ENCODE results near the gene PDZRN3. TPM values are rescaled to one million over a fixed set of nuclear protein-coding genes. Genes with fewer than 3 reads are reported as not detected.

Gene PDZRN3
- total and polyA plus RNA-seq, 2 experiments from 2014 or later = 7.5 to 14.0 TPM

DNA sequence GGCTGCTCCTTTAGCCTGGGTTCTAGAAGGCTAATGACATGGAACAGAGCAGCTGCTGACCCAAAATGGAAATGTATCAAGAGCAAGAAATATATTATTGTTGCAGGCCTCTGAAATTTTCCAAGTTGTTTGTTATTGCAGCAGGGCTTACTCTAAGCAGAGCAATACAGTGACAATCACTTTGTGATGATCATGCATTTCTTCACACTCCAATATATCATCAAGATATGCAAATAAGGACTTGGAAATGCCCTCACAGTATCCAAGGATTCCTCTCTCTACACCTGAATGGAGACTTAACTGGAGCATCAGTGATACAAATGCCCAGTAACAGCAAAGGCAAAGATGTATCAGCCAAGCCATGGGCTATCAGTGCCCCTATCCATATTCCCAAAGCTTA lies 89.6 kb downstream of the PDZRN3 start (continued):
- TF ChIP-seq CREB1 (CRISPR knock-in tag; IDR thresholded peaks at IDR 0.05; ENCODE audit: low read depth) (no peak), STAT1 (IDR thresholded peaks at IDR 0.05; ENCODE audit: unreplicated experiment) (no peak), EZH2 (IDR thresholded peaks at IDR 0.05; ENCODE audit: low read depth, unreplicated experiment) (no peak)
- TF ChIP-seq, protein P1, sequence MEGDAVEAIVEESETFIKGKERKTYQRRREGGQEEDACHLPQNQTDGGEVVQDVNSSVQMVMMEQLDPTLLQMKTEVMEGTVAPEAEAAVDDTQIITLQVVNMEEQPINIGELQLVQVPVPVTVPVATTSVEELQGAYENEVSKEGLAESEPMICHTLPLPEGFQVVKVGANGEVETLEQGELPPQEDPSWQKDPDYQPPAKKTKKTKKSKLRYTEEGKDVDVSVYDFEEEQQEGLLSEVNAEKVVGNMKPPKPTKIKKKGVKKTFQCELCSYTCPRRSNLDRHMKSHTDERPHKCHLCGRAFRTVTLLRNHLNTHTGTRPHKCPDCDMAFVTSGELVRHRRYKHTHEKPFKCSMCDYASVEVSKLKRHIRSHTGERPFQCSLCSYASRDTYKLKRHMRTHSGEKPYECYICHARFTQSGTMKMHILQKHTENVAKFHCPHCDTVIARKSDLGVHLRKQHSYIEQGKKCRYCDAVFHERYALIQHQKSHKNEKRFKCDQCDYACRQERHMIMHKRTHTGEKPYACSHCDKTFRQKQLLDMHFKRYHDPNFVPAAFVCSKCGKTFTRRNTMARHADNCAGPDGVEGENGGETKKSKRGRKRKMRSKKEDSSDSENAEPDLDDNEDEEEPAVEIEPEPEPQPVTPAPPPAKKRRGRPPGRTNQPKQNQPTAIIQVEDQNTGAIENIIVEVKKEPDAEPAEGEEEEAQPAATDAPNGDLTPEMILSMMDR (conservative IDR thresholded peaks at IDR 0.05; ENCODE audit: low read depth in 2 of 2) = no peak

DNA sequence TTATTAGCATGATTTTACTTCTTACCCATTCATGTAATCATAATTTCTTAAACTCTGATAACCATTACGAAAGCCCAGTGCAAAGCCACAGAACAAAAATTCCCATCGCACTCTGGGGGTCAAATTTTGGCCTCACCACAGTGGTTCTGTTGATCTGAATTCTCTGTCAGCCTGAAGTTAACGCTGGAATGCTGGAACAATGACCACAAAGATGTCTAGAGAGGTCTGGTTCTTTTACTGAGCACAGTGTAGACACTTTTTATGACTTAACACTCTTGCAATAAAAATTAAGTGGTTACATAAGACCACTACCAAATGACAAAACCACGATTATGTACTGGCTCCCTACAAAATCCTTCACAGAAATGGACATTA lies 94.7 kb downstream of the PDZRN3 start:
- H3K4me3 ChIP-seq = no peak overlapping the region
- no peak overlapping the region for H3K4me2 ChIP-seq
- TF ChIP-seq, protein P2, sequence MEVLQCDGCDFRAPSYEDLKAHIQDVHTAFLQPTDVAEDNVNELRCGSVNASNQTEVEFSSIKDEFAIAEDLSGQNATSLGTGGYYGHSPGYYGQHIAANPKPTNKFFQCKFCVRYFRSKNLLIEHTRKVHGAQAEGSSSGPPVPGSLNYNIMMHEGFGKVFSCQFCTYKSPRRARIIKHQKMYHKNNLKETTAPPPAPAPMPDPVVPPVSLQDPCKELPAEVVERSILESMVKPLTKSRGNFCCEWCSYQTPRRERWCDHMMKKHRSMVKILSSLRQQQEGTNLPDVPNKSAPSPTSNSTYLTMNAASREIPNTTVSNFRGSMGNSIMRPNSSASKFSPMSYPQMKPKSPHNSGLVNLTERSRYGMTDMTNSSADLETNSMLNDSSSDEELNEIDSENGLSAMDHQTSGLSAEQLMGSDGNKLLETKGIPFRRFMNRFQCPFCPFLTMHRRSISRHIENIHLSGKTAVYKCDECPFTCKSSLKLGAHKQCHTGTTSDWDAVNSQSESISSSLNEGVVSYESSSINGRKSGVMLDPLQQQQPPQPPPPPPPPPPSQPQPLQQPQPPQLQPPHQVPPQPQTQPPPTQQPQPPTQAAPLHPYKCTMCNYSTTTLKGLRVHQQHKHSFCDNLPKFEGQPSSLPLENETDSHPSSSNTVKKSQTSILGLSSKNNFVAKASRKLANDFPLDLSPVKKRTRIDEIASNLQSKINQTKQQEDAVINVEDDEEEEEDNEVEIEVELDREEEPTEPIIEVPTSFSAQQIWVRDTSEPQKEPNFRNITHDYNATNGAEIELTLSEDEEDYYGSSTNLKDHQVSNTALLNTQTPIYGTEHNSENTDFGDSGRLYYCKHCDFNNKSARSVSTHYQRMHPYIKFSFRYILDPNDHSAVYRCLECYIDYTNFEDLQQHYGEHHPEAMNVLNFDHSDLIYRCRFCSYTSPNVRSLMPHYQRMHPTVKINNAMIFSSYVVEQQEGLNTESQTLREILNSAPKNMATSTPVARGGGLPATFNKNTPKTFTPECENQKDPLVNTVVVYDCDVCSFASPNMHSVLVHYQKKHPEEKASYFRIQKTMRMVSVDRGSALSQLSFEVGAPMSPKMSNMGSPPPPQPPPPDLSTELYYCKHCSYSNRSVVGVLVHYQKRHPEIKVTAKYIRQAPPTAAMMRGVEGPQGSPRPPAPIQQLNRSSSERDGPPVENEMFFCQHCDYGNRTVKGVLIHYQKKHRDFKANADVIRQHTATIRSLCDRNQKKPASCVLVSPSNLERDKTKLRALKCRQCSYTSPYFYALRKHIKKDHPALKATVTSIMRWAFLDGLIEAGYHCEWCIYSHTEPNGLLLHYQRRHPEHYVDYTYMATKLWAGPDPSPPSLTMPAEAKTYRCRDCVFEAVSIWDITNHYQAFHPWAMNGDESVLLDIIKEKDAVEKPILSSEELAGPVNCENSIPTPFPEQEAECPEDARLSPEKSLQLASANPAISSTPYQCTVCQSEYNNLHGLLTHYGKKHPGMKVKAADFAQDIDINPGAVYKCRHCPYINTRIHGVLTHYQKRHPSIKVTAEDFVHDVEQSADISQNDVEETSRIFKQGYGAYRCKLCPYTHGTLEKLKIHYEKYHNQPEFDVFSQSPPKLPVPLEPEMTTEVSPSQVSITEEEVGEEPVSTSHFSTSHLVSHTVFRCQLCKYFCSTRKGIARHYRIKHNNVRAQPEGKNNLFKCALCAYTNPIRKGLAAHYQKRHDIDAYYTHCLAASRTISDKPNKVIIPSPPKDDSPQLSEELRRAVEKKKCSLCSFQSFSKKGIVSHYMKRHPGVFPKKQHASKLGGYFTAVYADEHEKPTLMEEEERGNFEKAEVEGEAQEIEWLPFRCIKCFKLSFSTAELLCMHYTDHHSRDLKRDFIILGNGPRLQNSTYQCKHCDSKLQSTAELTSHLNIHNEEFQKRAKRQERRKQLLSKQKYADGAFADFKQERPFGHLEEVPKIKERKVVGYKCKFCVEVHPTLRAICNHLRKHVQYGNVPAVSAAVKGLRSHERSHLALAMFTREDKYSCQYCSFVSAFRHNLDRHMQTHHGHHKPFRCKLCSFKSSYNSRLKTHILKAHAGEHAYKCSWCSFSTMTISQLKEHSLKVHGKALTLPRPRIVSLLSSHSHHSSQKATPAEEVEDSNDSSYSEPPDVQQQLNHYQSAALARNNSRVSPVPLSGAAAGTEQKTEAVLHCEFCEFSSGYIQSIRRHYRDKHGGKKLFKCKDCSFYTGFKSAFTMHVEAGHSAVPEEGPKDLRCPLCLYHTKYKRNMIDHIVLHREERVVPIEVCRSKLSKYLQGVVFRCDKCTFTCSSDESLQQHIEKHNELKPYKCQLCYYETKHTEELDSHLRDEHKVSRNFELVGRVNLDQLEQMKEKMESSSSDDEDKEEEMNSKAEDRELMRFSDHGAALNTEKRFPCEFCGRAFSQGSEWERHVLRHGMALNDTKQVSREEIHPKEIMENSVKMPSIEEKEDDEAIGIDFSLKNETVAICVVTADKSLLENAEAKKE (CRISPR knock-in tag; IDR thresholded peaks at IDR 0.05) = no peak
- TF ChIP-seq CREB1 (CRISPR knock-in tag; IDR thresholded peaks at IDR 0.05; ENCODE audit: low read depth) (no peak), POLR2AphosphoS5 (IDR thresholded peaks at IDR 0.05; ENCODE audit: low read depth) (no peak), EZH2 (IDR thresholded peaks at IDR 0.05; ENCODE audit: low read depth, unreplicated experiment) (no peak), ZNF331 (CRISPR knock-in tag; IDR thresholded peaks at IDR 0.05; ENCODE audit: low read depth) (no peak), STAT1 (IDR thresholded peaks at IDR 0.05; ENCODE audit: unreplicated experiment) (no peak)
- TF ChIP-seq, protein P3, sequence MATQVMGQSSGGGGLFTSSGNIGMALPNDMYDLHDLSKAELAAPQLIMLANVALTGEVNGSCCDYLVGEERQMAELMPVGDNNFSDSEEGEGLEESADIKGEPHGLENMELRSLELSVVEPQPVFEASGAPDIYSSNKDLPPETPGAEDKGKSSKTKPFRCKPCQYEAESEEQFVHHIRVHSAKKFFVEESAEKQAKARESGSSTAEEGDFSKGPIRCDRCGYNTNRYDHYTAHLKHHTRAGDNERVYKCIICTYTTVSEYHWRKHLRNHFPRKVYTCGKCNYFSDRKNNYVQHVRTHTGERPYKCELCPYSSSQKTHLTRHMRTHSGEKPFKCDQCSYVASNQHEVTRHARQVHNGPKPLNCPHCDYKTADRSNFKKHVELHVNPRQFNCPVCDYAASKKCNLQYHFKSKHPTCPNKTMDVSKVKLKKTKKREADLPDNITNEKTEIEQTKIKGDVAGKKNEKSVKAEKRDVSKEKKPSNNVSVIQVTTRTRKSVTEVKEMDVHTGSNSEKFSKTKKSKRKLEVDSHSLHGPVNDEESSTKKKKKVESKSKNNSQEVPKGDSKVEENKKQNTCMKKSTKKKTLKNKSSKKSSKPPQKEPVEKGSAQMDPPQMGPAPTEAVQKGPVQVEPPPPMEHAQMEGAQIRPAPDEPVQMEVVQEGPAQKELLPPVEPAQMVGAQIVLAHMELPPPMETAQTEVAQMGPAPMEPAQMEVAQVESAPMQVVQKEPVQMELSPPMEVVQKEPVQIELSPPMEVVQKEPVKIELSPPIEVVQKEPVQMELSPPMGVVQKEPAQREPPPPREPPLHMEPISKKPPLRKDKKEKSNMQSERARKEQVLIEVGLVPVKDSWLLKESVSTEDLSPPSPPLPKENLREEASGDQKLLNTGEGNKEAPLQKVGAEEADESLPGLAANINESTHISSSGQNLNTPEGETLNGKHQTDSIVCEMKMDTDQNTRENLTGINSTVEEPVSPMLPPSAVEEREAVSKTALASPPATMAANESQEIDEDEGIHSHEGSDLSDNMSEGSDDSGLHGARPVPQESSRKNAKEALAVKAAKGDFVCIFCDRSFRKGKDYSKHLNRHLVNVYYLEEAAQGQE (IDR thresholded peaks at IDR 0.05; ENCODE audit: unreplicated experiment) = no peak
- TF ChIP-seq, protein P1 (conservative IDR thresholded peaks at IDR 0.05; ENCODE audit: low read depth in 2 of 2) = no peak
- TF ChIP-seq, protein P4, sequence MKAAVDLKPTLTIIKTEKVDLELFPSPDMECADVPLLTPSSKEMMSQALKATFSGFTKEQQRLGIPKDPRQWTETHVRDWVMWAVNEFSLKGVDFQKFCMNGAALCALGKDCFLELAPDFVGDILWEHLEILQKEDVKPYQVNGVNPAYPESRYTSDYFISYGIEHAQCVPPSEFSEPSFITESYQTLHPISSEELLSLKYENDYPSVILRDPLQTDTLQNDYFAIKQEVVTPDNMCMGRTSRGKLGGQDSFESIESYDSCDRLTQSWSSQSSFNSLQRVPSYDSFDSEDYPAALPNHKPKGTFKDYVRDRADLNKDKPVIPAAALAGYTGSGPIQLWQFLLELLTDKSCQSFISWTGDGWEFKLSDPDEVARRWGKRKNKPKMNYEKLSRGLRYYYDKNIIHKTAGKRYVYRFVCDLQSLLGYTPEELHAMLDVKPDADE (IDR thresholded peaks at IDR 0.05) = no peak
- peaks cover 5% of the 10 kb centered on the region for H3K4me1 ChIP-seq (ENCODE audit: insufficient read depth)
- H3K36me3 ChIP-seq (ENCODE audit: insufficient read depth) = no peaks in the 10 kb centered on the region
- no peak overlapping the region for H3K27ac ChIP-seq (ENCODE audit: low read depth)
- no peaks in the 10 kb centered on the region for H3F3A ChIP-seq (replicated peaks; ENCODE audit: low read depth)
- H3K9me2 ChIP-seq (ENCODE audit: insufficient read depth) = no peaks in the 10 kb centered on the region; the same call in 1 of the 2 replicates
- ATAC-seq (no peak), DNase-seq (ENCODE audit: low spot score) (no peak)
- no peaks in the 10 kb centered on the region for H3K27me3 Mint-ChIP-seq (ENCODE audit: insufficient read depth, low read depth, poor library complexity)
- peaks cover 29% of the 10 kb centered on the region for H3K4me1 Mint-ChIP-seq
- H3K9me3 Mint-ChIP-seq = no peaks in the 10 kb centered on the region
- H3K27ac Mint-ChIP-seq = no peak overlapping the region
- H2AFZ ChIP-seq = no peak overlapping the region
- H4K20me1 ChIP-seq (replicated peaks; ENCODE audit: insufficient read depth) = no peaks in the 10 kb centered on the region
- no peaks in the 10 kb centered on the region for H3K79me2 ChIP-seq (replicated peaks; ENCODE audit: insufficient read depth)
- no peaks in the 10 kb centered on the region for H3K27me3 ChIP-seq (ENCODE audit: insufficient read depth)
- no peak overlapping the region for H3K4me3 Mint-ChIP-seq
- no peaks in the 10 kb centered on the region for H3K36me3 Mint-ChIP-seq (ENCODE audit: low read depth)
